NCI-H146 treated with DMSO at 0.1 percent for 48 hours (cell line): Measurements from ENCODE around the gene DIAPH3.

Source experiments
- DNase-seq: peaks from one replicate; lab custom pipeline; 2025; ENCODE audit not compliant: unreplicated experiment; lab: John Stamatoyannopoulos, UW

The DIAPH3 gene

DNA sequence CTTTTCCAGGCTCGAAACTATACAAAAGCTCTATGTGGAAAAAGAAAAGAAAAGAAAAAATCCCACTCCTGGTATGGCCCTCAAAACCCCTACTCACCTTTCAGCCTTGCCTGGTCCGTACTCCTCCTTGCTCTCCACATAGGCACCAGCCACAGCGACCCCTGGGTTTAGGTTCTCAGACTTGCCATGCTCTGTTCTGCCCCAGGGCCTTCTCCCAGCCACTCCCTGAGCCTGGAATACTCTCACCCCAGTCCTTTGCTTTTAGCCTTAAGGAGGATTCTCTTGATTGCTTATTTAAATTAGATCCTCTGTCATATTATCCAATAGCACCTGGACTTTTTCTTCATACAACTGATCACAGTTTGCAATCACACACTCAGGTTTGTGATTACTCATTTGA, 522.5 kb downstream of the DIAPH3 start:
- no peak for DNase-seq

DNA sequence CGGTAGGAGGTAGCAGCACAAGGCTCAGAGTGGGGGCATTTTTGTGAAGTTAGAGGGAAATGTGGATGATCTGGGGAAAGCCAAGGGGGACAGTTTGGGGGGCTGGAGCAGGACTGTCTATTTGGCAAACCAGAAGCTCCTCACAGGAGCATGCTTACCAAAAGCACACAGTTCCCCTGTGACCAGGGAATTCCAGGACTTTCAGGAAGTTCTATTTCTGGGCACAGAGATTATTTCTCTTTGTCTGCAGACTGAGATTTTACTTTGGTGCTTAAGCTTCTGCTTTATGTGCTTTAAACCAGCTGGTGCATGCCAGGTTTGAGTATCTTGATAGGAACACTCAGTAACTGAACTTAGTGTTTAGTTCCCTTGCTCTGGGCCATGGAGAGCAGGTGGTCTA, 525.3 kb downstream of the DIAPH3 start:
- no peak for DNase-seq

DNA sequence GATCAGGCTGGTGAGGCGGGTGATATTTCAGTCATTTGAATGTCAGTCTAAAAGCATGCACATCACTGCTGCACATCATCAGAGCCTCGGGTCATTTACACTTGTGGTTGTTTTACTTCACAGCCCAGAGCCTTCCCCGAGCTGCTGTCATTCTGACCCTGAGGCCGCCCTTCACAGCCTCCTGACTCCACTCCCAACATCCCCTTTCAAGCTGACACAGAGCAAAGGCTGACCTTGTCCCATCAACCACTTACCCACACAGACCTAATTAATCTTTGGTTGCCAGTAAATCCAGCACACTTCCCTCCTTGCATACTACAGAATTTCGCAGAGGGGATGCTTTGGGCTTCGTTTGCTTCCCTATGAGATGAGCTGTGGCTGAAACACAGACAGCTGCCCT, 528.1 kb downstream of the DIAPH3 start:
- peak; percentile 7 for DNase-seq

DNA sequence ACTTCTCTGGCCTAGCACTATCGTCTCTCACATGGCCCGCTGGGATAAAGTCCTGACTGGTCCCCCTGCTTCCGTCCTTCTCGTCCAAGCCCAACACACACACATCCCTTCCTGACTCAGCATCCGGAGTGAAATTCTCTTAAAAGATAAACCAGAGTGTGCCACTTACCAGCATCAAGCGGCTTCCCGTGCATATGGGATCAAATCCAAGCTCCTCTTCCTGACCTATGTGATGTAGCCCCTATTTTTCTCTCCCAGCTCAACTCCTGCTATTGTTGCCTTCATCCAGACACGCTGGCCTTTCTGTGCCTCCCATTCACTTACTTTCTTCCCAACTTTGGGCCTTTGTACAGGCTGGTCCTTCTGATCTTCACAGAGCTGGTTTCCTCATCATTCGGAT, 530.4 kb downstream of the DIAPH3 start:
- no peak for DNase-seq

DNA sequence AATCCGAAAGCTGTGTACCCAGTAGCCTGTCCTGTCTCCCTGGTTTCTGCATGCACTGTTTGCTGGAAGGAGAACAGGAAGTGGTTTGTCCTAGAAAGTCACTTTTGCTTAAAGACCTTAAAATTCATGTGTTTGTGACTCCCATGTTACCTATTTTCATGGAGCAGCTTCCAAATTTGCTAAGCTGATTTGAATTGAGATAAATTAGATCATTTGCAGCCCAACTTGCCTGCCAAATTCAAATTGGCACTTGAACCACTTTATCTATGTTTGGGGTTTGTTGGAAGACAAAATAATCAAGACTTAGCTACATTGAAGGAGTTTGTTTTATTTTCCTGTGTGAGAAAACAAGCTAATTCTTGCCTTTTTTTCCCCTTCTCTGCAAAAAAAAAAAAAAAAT, 532.5 kb downstream of the DIAPH3 start:
- no peak for DNase-seq

DNA sequence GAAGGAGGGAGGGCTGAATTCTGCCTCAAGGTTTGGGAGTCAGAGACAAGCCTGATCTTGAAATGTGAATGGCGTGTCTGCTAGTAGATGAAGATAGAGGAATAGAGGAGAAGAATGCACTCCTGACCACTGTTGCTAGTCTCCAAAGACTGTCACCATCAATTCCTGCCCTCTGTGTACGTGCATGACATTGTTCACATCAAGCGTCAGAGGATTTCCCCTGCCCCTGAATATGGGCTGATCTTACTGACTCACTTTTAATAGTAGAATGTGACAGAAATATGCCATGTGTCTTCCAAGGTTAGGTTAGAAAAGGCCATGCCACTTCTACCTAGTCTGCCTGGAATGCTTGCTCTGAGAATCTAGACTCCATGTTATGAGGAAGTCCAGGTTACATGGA, 538.6 kb downstream of the DIAPH3 start:
- DNase-seq = no peak

DNA sequence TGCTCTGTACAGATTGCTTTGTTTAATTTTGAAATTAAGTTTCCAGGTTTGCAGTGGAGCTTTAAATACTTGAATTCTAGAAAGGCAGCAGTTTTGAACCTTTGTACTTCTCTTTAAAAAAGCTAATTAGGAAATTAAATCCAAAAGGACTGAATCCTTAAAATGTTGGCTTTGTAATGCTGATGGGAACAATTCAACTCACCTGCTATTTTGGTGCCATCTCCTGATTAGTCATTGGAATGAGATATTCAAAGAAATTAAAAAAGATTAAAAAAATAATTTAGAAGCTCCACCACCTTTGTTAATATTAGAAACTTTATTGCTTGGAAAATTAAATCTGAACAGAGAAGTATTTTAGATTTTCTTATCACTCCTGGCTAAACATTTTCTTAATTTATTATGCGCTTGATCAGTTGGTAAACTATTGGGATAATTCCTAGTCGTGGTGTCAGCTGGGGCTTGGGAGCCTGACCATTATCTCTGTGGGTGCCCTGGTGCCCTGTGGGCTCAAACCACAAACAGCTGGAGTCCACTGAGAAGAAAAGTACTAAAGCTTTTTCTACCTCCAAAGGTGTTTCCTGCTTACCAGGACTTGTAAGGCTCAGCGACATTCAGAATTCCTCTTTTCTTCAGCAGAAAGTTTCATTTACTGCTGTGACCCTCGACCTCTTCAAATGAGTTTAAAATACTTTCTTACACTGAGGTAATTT, 540.4 kb downstream of the DIAPH3 start:
- peak; percentile 88 for DNase-seq

DNA sequence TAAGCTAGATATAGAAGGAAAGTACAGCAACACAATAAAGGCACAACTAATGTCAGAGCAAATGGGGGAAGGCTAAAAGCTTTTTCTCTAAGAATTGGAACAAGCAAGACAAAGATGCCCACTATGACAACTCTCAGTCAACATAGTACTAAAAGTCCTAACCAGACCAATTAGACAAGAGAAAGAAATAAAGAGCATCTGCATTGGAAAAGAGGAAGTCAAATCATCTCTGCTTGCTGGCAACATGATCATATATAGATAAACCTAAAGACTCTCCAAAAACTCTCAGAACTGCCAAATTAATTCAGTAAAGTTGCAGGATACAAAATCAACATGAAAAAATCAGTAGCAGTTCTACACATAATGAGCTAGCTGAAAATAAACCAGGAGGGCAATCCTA, 542.0 kb downstream of the DIAPH3 start:
- no peak for DNase-seq
